Breast epithelium (tissue), 3 donors: ENCODE measurements around the gene LRRC19.

ENCODE experiments used
- CTCF ChIP-seq, 3 donors: fragments of 450-650 bp; IDR thresholded peaks; one replicate each; pipeline ENCODE4 v1.5.1; 2016 to 2017; ENCODE audit warnings: antibody characterized with exemption in 3 of 3, mild to moderate bottlenecking in 3 of 3, moderate library complexity in 3 of 3
- POLR2A ChIP-seq: fragments of 450-650 bp; IDR thresholded peaks from one replicate; pipeline ENCODE4 v1.6.1; 2016; ENCODE audit warnings: antibody characterized with exemption, mild to moderate bottlenecking, moderate library complexity

GRCh38 chr9:27029186-27029585 is 23.7 kb upstream of the LRRC19 start:
- TF ChIP-seq CTCF (IDR thresholded peaks at IDR 0.05) (no peak), POLR2A (no peak)
